Upper lobe of left lung (tissue), 6 donors: ENCODE results near the gene CACNA2D4. TPM values are rescaled to one million over a fixed set of nuclear protein-coding genes. Genes with fewer than 3 reads are reported as not detected.
A peak's percentile ranks its signal among the peaks of the same experiment; 100 is the strongest.

ENCODE experiments used
- ATAC-seq, 2 donors: fragments of 200-7000 bp; cut with Tn5 transposase; one replicate each; pipeline ENCODE4 v1.9.1; 2022; ENCODE audit warnings: mild to moderate bottlenecking in 2 of 2, moderate library complexity in 2 of 2; ENCODE audit not compliant: low FRiP score in 2 of 2
- DNase-seq, 2 donors: peaks; one replicate each; pipeline ENCODE4 v3.0.0-alpha.2; 2019 to 2020
- H3K27ac ChIP-seq, 4 donors: fragments of 200-600 bp; sonication (generic); one replicate each; pipeline ENCODE4 v1.5.1; 2016 to 2019
- H3K27me3 ChIP-seq, 4 donors: fragments of 200-600 bp; sonication (generic); one replicate each; pipeline ENCODE4 v1.5.1; 2017 to 2019
- H3K36me3 ChIP-seq, 4 donors: fragments of 200-600 bp; sonication (generic); one replicate each; pipeline ENCODE4 v1.5.1; 2016 to 2019
- H3K4me1 ChIP-seq, 4 donors: fragments of 200-600 bp; sonication (generic); one replicate each; pipeline ENCODE4 v1.5.1; 2018 to 2019
- H3K4me3 ChIP-seq, 4 donors: fragments of 200-600 bp; sonication (generic); one replicate each; pipeline ENCODE4 v1.5.1; 2017 to 2019; ENCODE audit warnings: mild to moderate bottlenecking in 2 of 4, moderate library complexity in 1 of 4
- H3K9me3 ChIP-seq, 4 donors: fragments of 200-600 bp; sonication (generic); one replicate each; pipeline ENCODE4 v1.5.1; 2018 to 2019
- EP300 ChIP-seq, 4 donors: sonication (generic); formaldehyde crosslinking; IDR thresholded peaks; one replicate each; pipeline ENCODE4 v1.5.1; 2017; ENCODE audit warnings: antibody characterized with exemption in 4 of 4, control low read depth in 2 of 4
- POLR2A ChIP-seq, 4 donors: fragments of 450-650 bp; IDR thresholded peaks; one replicate each; pipeline ENCODE4 v1.5.1; 2016 to 2017; ENCODE audit warnings: antibody characterized with exemption in 4 of 4, mild to moderate bottlenecking in 2 of 4
- POLR2AphosphoS5 ChIP-seq, 2 donors: sonication (generic); formaldehyde crosslinking; IDR thresholded peaks; one replicate each; pipeline ENCODE4 v1.5.1; 2017; ENCODE audit warnings: antibody characterized with exemption in 2 of 2
- WGBS, 2 donors: methylation state at CpG; one replicate each; pipeline ENCODE4 v1.1.5; 2017 to 2018; 5-methylcytosine and 5-hydroxymethylcytosine counted together
- total RNA-seq, 6 donors: library from RNA; depleted of rRNA in 4 of 6; stranded (reverse); fragments of >200 nt in 4 of 6; gene quantifications; one replicate each; pipeline versions ENCODE4 v1.1.0 to v1.2.1, GENCODE V29; 2016 to 2021
- TF ChIP-seq, protein P1 (sequence below), 6 experiments: fragments of 450-650 bp in 4 of 6; fragments of 200-600 bp in 2 of 6; sonication (generic) in 2 of 6; IDR thresholded peaks; one replicate each; pipeline ENCODE4 v1.5.1; 2016 to 2019; ENCODE audit warnings: antibody characterized with exemption in 6 of 6
- donor health status: DM: no; HTN: no; CAD: no; lungs with moderate emphysema.
- donor health status: DM: no; HTN: yes; CAD: no; lungs with severe emphysema.

The CACNA2D4 gene
- total RNA-seq, 6 donors from 2014 or later: 3.3 to 8.4 (median 7.0) TPM

DNA sequence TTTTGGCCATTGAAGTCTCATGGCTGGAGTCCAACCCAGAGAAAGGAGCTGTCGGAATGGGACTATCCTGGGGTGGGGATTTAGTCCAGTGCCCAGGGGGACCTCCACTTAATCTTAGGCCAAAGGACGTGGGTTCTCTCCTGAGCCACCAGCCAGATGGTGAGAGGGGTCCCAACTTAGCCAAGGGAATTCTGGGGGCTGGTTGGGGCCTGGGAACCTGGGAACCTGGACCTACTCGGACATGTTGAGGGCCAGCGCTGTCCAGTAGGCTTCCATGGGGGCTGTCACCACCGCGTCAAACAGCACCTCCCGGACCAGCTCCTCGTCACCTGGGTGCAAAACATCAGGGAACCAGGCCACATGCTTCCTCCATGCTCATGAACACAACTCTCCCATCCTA is 64.7 kb downstream of the CACNA2D4 start:
- Histone ChIP-seq H3K27ac (no peak overlapping the region), H3K4me1 (no peaks in the 10 kb centered on the region), H3K9me3 (peaks cover 0 to 12% (median 6%) of the 10 kb centered on the region in 4 donors), H3K27me3 (no peaks in the 10 kb centered on the region), H3K4me3 (no peak overlapping the region), H3K36me3 (no peaks in the 10 kb centered on the region)
- no peak for ATAC-seq
- 89 to 91% methylated on average over 7 to 8 of the region's 8 CpGs for WGBS, 2 donors
- peak in 1 of 2 donors; percentile 33 for DNase-seq
- TF ChIP-seq POLR2A (IDR thresholded peaks at IDR 0.05): no peak
- TF ChIP-seq POLR2AphosphoS5 (IDR thresholded peaks at IDR 0.05): no peak
- TF ChIP-seq EP300 (IDR thresholded peaks at IDR 0.05): no peak
- TF ChIP-seq, protein P1, sequence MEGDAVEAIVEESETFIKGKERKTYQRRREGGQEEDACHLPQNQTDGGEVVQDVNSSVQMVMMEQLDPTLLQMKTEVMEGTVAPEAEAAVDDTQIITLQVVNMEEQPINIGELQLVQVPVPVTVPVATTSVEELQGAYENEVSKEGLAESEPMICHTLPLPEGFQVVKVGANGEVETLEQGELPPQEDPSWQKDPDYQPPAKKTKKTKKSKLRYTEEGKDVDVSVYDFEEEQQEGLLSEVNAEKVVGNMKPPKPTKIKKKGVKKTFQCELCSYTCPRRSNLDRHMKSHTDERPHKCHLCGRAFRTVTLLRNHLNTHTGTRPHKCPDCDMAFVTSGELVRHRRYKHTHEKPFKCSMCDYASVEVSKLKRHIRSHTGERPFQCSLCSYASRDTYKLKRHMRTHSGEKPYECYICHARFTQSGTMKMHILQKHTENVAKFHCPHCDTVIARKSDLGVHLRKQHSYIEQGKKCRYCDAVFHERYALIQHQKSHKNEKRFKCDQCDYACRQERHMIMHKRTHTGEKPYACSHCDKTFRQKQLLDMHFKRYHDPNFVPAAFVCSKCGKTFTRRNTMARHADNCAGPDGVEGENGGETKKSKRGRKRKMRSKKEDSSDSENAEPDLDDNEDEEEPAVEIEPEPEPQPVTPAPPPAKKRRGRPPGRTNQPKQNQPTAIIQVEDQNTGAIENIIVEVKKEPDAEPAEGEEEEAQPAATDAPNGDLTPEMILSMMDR (IDR thresholded peaks at IDR 0.05): no peak

DNA sequence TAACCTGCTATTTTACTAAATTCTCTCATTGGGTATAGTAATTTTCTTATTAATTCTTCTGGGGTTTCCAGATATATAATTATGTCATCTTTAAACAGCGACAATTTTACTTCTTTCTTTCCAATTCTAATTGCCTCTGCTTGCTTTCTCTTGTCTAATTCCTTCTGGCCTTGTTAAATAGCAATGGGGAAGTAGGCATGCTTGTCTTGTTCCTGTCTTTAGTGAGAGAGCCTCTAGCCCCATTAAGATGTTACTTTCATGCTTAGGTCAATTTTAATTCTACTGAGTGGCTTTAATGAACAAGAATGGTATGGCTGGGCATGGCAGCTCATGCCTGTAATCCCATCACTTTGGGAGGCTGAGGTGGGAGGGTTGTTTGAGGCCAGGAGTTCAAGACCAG is 66.4 kb downstream of the CACNA2D4 start:
- Histone ChIP-seq H3K4me3 (no peak overlapping the region), H3K36me3 (no peaks in the 10 kb centered on the region), H3K9me3 (peaks cover 0 to 12% (median 6%) of the 10 kb centered on the region in 4 donors), H3K27ac (no peak overlapping the region), H3K27me3 (no peaks in the 10 kb centered on the region), H3K4me1 (no peaks in the 10 kb centered on the region)
- WGBS, 2 donors: 81 to 84% methylated on average over 1 of the region's 1 CpG
- TF ChIP-seq, protein P1 (IDR thresholded peaks at IDR 0.05): no peak
- TF ChIP-seq EP300 (IDR thresholded peaks at IDR 0.05) (no peak), POLR2AphosphoS5 (IDR thresholded peaks at IDR 0.05) (no peak), POLR2A (IDR thresholded peaks at IDR 0.05) (no peak)
- no peak for ATAC-seq
- DNase-seq: no peak

DNA sequence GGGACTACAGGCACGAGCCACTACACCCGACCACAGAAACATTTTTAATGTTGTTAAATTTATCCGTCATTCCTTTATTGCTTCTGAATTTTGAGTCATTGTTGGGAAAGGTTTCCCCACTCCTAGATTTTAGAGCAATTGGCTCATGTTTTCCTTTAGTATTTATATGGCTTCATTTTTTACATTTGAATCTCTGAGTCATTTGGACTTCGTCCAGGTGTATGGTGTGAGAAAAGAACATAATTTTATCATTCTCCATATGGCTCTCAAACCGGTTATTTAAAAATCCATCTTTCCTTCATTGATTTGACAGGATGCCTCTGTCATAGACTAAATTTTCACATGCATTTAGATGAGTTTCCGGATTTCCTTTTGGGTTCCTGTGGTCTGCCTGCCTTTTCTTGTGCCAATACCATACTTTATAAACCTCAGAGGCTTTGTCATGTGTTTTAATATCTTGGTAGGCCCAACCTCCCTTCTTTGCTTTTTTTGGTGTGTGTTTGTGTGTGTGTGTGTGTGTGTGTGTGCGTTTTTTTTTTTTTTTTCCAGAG is 67.2 kb downstream of the CACNA2D4 start:
- Histone ChIP-seq H3K27ac (no peak overlapping the region), H3K4me1 (no peaks in the 10 kb centered on the region), H3K27me3 (no peaks in the 10 kb centered on the region), H3K36me3 (no peaks in the 10 kb centered on the region), H3K4me3 (no peak overlapping the region), H3K9me3 (peaks cover 0 to 12% (median 6%) of the 10 kb centered on the region in 4 donors)
- ATAC-seq: no peak
- DNase-seq: no peak
- WGBS, 2 donors: 71 to 76% methylated on average over 7 of the region's 7 CpGs
- TF ChIP-seq, protein P1 (IDR thresholded peaks at IDR 0.05): no peak
- TF ChIP-seq POLR2A (IDR thresholded peaks at IDR 0.05) (no peak), EP300 (IDR thresholded peaks at IDR 0.05) (no peak), POLR2AphosphoS5 (IDR thresholded peaks at IDR 0.05) (no peak)

DNA sequence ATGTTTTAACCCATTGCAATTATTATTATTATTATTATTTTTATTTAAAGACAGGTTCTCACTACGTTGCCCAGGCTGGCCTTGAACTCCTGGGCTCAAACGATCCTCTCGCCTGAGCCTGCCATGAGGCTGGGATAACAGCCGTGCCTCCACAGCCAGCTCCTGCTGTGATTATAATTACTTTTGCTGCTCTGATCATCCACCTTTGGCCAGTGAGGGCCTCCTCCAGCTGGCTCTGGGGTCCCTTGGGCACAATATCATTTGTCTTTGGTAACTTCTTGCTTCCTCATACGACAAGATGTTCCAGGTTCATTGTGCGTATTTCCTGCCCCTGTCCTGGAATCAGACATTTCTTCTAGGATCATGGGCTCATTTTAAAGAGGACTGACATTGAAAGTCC is 69.7 kb downstream of the CACNA2D4 start:
- Histone ChIP-seq H3K4me3 (no peak overlapping the region), H3K4me1 (no peaks in the 10 kb centered on the region), H3K36me3 (no peaks in the 10 kb centered on the region), H3K27me3 (no peaks in the 10 kb centered on the region), H3K9me3 (no peaks in the 10 kb centered on the region), H3K27ac (no peak overlapping the region)
- ATAC-seq (no peak), DNase-seq (peak in 1 of 2 donors; percentile 4)
- 76 to 77% methylated on average over 6 of the region's 6 CpGs for WGBS, 2 donors
- TF ChIP-seq POLR2AphosphoS5 (IDR thresholded peaks at IDR 0.05): no peak
- no peak for TF ChIP-seq POLR2A (IDR thresholded peaks at IDR 0.05)
- TF ChIP-seq, protein P1 (IDR thresholded peaks at IDR 0.05): no peak
- no peak for TF ChIP-seq EP300 (IDR thresholded peaks at IDR 0.05)

DNA sequence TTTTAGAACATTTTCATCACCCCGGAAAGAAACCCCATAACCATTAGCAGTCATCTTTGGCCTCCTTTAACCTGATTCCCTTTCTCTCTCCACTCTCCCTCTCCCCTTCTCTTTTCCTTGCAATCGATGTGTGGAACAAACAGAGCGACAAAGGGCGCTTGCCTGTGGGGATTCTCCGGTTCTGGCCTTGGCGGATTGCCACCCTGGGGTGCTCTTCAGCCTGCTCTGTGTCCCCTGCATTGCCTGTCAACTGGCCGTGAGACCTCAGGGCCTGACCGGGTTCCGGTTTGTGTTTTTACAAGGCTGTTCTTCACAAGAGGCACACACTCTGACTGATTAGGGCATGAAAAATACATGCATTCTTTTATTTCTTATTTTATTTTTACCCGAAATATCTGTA is 70.3 kb downstream of the CACNA2D4 start:
- no peak overlapping the region for H3K27ac ChIP-seq
- no peaks in the 10 kb centered on the region for H3K27me3 ChIP-seq
- DNase-seq (peak in 1 of 2 donors; percentile 9), ATAC-seq (no peak)
- 68 to 70% methylated on average over 10 of the region's 10 CpGs for WGBS, 2 donors
- H3K4me3 ChIP-seq: no peak overlapping the region
- no peaks in the 10 kb centered on the region for H3K4me1 ChIP-seq
- H3K9me3 ChIP-seq: no peaks in the 10 kb centered on the region
- no peaks in the 10 kb centered on the region for H3K36me3 ChIP-seq
- TF ChIP-seq POLR2A (IDR thresholded peaks at IDR 0.05): no peak
- TF ChIP-seq, protein P1 (IDR thresholded peaks at IDR 0.05): no peak
- no peak for TF ChIP-seq EP300 (IDR thresholded peaks at IDR 0.05)
- no peak for TF ChIP-seq POLR2AphosphoS5 (IDR thresholded peaks at IDR 0.05)
